Muscle layer of colon (tissue), 2 donors: ENCODE measurements around the gene NELFCD.

Source experiments
- H3K27ac ChIP-seq: one replicate; pipeline ENCODE4 v1.7.0; 2013; ENCODE audit warnings: low read depth, mild to moderate bottlenecking, low read length, moderate library complexity
- H3K27me3 ChIP-seq, 2 donors: one replicate each; pipeline ENCODE4 v1.7.0; 2013; ENCODE audit warnings: low read length in 2 of 2, mild to moderate bottlenecking in 2 of 2; ENCODE audit not compliant: insufficient read depth in 2 of 2, control insufficient read depth in 1 of 2
- H3K36me3 ChIP-seq: one replicate; pipeline ENCODE4 v1.7.0; 2013; ENCODE audit warnings: mild to moderate bottlenecking, low read length; ENCODE audit not compliant: insufficient read depth
- H3K4me1 ChIP-seq: one replicate; pipeline ENCODE4 v1.7.0; 2013; ENCODE audit warnings: mild to moderate bottlenecking, low read length; ENCODE audit not compliant: insufficient read depth
- H3K4me3 ChIP-seq, 2 donors: one replicate each; pipeline ENCODE4 v1.7.0; 2013; ENCODE audit warnings: low read length in 2 of 2, low read depth in 1 of 2, mild to moderate bottlenecking in 1 of 2, moderate library complexity in 1 of 2
- H3K9ac ChIP-seq: one replicate; pipeline ENCODE4 v1.7.0; 2013; ENCODE audit warnings: low read length
- H3K9me3 ChIP-seq: one replicate; pipeline ENCODE4 v1.7.0; 2013; ENCODE audit warnings: mild to moderate bottlenecking, low read length
- donor health status: abdominal sarcoma.
- donor health status: Adenocarcinoma of cecum.

The NELFCD gene

GRCh38 chr20:59014680-59015389 lies 33.8 kb downstream of the NELFCD start:
- H3K4me1 ChIP-seq, result no peaks in the 10 kb centered on the region
- no peaks in the 10 kb centered on the region for H3K9me3 ChIP-seq
- no peaks in the 10 kb centered on the region for H3K36me3 ChIP-seq
- H3K27me3 ChIP-seq, result no peaks in the 10 kb centered on the region
- H3K9ac ChIP-seq, result no peak overlapping the region
- no peak overlapping the region for H3K27ac ChIP-seq
- no peak overlapping the region for H3K4me3 ChIP-seq

GRCh38 chr20:59015411-59015810 lies 34.4 kb downstream of the NELFCD start:
- Histone ChIP-seq H3K27ac (no peak overlapping the region), H3K9ac (no peak overlapping the region)

GRCh38 chr20:59015812-59016711 lies 35.0 kb downstream of the NELFCD start:
- Histone ChIP-seq H3K9me3 (no peaks in the 10 kb centered on the region), H3K4me1 (no peaks in the 10 kb centered on the region), H3K27ac (no peak overlapping the region), H3K4me3 (no peak overlapping the region), H3K36me3 (no peaks in the 10 kb centered on the region), H3K27me3 (no peaks in the 10 kb centered on the region), H3K9ac (no peak overlapping the region)

More at GRCh38 chr20:59015411-59015810, 34.4 kb downstream of the NELFCD start:
- Histone ChIP-seq H3K27me3 (no peaks in the 10 kb centered on the region), H3K4me1 (no peaks in the 10 kb centered on the region), H3K9me3 (no peaks in the 10 kb centered on the region), H3K36me3 (no peaks in the 10 kb centered on the region), H3K4me3 (no peak overlapping the region)

GRCh38 chr20:59016795-59017492 lies 35.9 kb downstream of the NELFCD start:
- Histone ChIP-seq H3K4me1 (no peaks in the 10 kb centered on the region), H3K36me3 (no peaks in the 10 kb centered on the region), H3K27ac (no peak overlapping the region), H3K4me3 (no peak overlapping the region), H3K27me3 (no peaks in the 10 kb centered on the region), H3K9ac (no peak overlapping the region), H3K9me3 (no peaks in the 10 kb centered on the region)

GRCh38 chr20:59017493-59018231 lies 36.6 kb downstream of the NELFCD start:
- Histone ChIP-seq H3K36me3 (no peaks in the 10 kb centered on the region), H3K27ac (no peak overlapping the region), H3K9ac (no peak overlapping the region), H3K9me3 (no peaks in the 10 kb centered on the region), H3K4me3 (no peak overlapping the region), H3K4me1 (no peaks in the 10 kb centered on the region), H3K27me3 (no peaks in the 10 kb centered on the region)

- no peak overlapping the region for H3K27ac ChIP-seq
- H3K27me3 ChIP-seq, result no peaks in the 10 kb centered on the region
- H3K9ac ChIP-seq, result no peak overlapping the region
- H3K4me1 ChIP-seq, result no peaks in the 10 kb centered on the region
- H3K36me3 ChIP-seq, result peaks cover 6% of the 10 kb centered on the region
- no peaks in the 10 kb centered on the region for H3K9me3 ChIP-seq
- no peak overlapping the region for H3K4me3 ChIP-seq
Observed at GRCh38 chr20:59018817-59019216, 37.8 kb downstream of the NELFCD start.

GRCh38 chr20:59019217-59019616 lies 38.2 kb downstream of the NELFCD start, which contains the start of gene TUBB1:
TSS of gene TUBB1 (plus strand) at chr20:59019429. CDS start at chr20:59019523, 94 bp downstream.
- Histone ChIP-seq H3K4me1 (no peaks in the 10 kb centered on the region), H3K27ac (no peak within 1 kb of the TSS), H3K4me3 (no peak within 1 kb of the TSS), H3K9ac (no peak within 1 kb of the TSS), H3K27me3 (no peaks in the 10 kb centered on the region), H3K9me3 (no peaks in the 10 kb centered on the region), H3K36me3 (peaks cover 10% of the 10 kb centered on the region)

- peaks cover 18% of the 10 kb centered on the region for H3K36me3 ChIP-seq
- no peak overlapping the region for H3K4me3 ChIP-seq
- H3K9ac ChIP-seq, result no peak overlapping the region
- H3K27ac ChIP-seq, result no peak overlapping the region
- H3K27me3 ChIP-seq, result no peaks in the 10 kb centered on the region
- no peaks in the 10 kb centered on the region for H3K4me1 ChIP-seq
- H3K9me3 ChIP-seq, result no peaks in the 10 kb centered on the region
Observed at GRCh38 chr20:59020938-59021551, 40.0 kb downstream of the NELFCD start.

- Histone ChIP-seq H3K27me3 (no peaks in the 10 kb centered on the region), H3K4me3 (no peak overlapping the region), H3K36me3 (peaks cover 26% of the 10 kb centered on the region), H3K9ac (no peak overlapping the region), H3K9me3 (no peaks in the 10 kb centered on the region), H3K27ac (no peak overlapping the region), H3K4me1 (peaks cover 11% of the 10 kb centered on the region)
Observed at GRCh38 chr20:59022754-59023153, 41.7 kb downstream of the NELFCD start.

GRCh38 chr20:59023616-59024015 lies 42.6 kb downstream of the NELFCD start:
- H3K4me1 ChIP-seq, result peaks cover 19% of the 10 kb centered on the region
- H3K9me3 ChIP-seq, result no peaks in the 10 kb centered on the region
- H3K36me3 ChIP-seq, result peaks cover 33% of the 10 kb centered on the region
- H3K27ac ChIP-seq, result no peak overlapping the region
- no peak overlapping the region for H3K9ac ChIP-seq
- H3K27me3 ChIP-seq, result no peaks in the 10 kb centered on the region
- H3K4me3 ChIP-seq, result no peak overlapping the region
